ENCODE results near the gene BAIAP2L1. TPM values are rescaled to one million over a fixed set of nuclear protein-coding genes. Genes with fewer than 3 reads are reported as not detected.

Gene BAIAP2L1
- total and polyA plus RNA-seq, 2 experiments from 2014 or later, result 5.9 to 7.4 TPM

- H3K9me3 ChIP-seq (ENCODE audit: low read depth), result no peaks in the 10 kb centered on the region
- H3K4me3 ChIP-seq, result peak overlapping the region; percentile 67
- no peaks in the 10 kb centered on the region for H4K20me1 ChIP-seq (ENCODE audit: insufficient read depth)
- in situ Hi-C loops (cut with MboI), result no loop called here
- H3F3A ChIP-seq (ENCODE audit: insufficient read depth), result peaks cover 17% of the 10 kb centered on the region; the same call in 1 of the 2 replicates
- no peaks in the 10 kb centered on the region for H3K36me3 ChIP-seq (ENCODE audit: low read depth)
- WGBS, 2 experiments (ENCODE audit: low coverage in 1 of 2, low lambda C conversion rate in 2 of 2, missing lambda C conversion rate in 2 of 2), result 2 to 6% methylated on average over 12 to 22 of the region's 22 CpGs
- H3K79me2 ChIP-seq (ENCODE audit: insufficient read depth), result no peaks in the 10 kb centered on the region
- H3K4me2 ChIP-seq (ENCODE audit: unreplicated experiment), result peak overlapping the region; percentile 84
- peak overlapping the region; percentile 1; the same call in 1 of the 2 replicates for H3K27ac ChIP-seq
- DNase-seq, result peak; percentile 37
- peaks cover 5% of the 10 kb centered on the region for H3K4me1 ChIP-seq (ENCODE audit: insufficient read depth)
- H2AFZ ChIP-seq, result peak overlapping the region; percentile 77
- TF ChIP-seq EZH2 (IDR thresholded peaks at IDR 0.05; ENCODE audit: insufficient read depth, poor library complexity, severe bottlenecking) (no peak), EZH2phosphoT487 (IDR thresholded peaks at IDR 0.05; ENCODE audit: insufficient read depth, low read depth) (no peak)
- 0 out of 2 replicates have a peak, but pooled peaks cover 6% of the 10 kb centered on the region for H3K27me3 ChIP-seq (replicated peaks; ENCODE audit: insufficient read depth)
- peak overlapping the region; percentile 45 for H3K9ac ChIP-seq
- no peaks in the 10 kb centered on the region for H3K9me2 ChIP-seq (ENCODE audit: insufficient read depth)
Observed at GRCh38 chr7:98399890-98400541, 874 bp downstream of the BAIAP2L1 start.

DNA sequence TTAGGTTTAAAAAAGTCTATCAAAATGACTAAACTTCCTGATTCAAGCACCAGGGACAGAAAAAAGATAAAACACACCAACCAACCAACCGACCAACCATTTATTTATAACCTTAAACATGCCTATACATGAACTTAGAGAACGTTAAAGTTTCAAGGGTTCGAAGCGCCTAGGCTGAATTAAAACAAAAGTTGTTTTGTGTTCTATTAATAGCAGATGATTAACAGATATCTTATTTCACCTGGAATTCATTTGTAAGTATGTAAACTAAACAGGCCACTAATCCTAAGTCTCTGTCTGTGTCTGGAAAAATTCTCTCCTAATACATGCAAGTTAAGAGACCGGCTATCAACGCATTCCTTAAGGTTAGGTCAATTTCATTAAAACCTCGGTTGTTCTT is 1.4 kb downstream of the BAIAP2L1 start:
- peaks cover 22% of the 10 kb centered on the region for H3F3A ChIP-seq (ENCODE audit: insufficient read depth)
- H3K27ac ChIP-seq, result peak overlapping the region; percentile 1; the same call in 1 of the 2 replicates
- H3K36me3 ChIP-seq (ENCODE audit: low read depth), result no peaks in the 10 kb centered on the region
- peak overlapping the region; percentile 65 for H3K4me3 ChIP-seq
- WGBS, 2 experiments (ENCODE audit: low coverage in 1 of 2, low lambda C conversion rate in 2 of 2, missing lambda C conversion rate in 2 of 2), result 16 to 17% methylated on average over 7 of the region's 7 CpGs
- no peak for TF ChIP-seq EZH2 (IDR thresholded peaks at IDR 0.05; ENCODE audit: insufficient read depth, poor library complexity, severe bottlenecking)
- no peak for TF ChIP-seq EZH2phosphoT487 (IDR thresholded peaks at IDR 0.05; ENCODE audit: insufficient read depth, low read depth)
- peaks cover 5% of the 10 kb centered on the region for H3K4me1 ChIP-seq (ENCODE audit: insufficient read depth)
- in situ Hi-C loops (cut with MboI), result no loop called here
- no peaks in the 10 kb centered on the region for H3K9me2 ChIP-seq (ENCODE audit: insufficient read depth)
- no peaks in the 10 kb centered on the region for H4K20me1 ChIP-seq (ENCODE audit: insufficient read depth)
- H3K4me2 ChIP-seq (ENCODE audit: unreplicated experiment), result peak overlapping the region; percentile 84
- no peaks in the 10 kb centered on the region for H3K9me3 ChIP-seq (ENCODE audit: low read depth)
- H3K79me2 ChIP-seq (ENCODE audit: insufficient read depth), result no peaks in the 10 kb centered on the region
- peak overlapping the region; percentile 54 for H2AFZ ChIP-seq
- H3K27me3 ChIP-seq (replicated peaks; ENCODE audit: insufficient read depth), result 0 out of 2 replicates have a peak, but pooled peaks cover 6% of the 10 kb centered on the region
- peak; percentile 53 for DNase-seq
- H3K9ac ChIP-seq, result peak overlapping the region; percentile 45

- Histone ChIP-seq H3K9me2 (ENCODE audit: insufficient read depth) (no peaks in the 10 kb centered on the region), H3K4me1 (ENCODE audit: insufficient read depth) (peaks cover 5% of the 10 kb centered on the region), H3K4me3 (peak overlapping the region; percentile 65; the same call in 1 of the 2 replicates), H2AFZ (no peak overlapping the region; the same call in 1 of the 2 replicates), H3K4me2 (ENCODE audit: unreplicated experiment) (peak overlapping the region; percentile 84), H3F3A (ENCODE audit: insufficient read depth) (peaks cover 22% of the 10 kb centered on the region), H3K9ac (no peak overlapping the region), H4K20me1 (ENCODE audit: insufficient read depth) (no peaks in the 10 kb centered on the region), H3K27me3 (replicated peaks; ENCODE audit: insufficient read depth) (0 out of 2 replicates have a peak, but pooled peaks cover 6% of the 10 kb centered on the region), H3K36me3 (ENCODE audit: low read depth) (no peaks in the 10 kb centered on the region), H3K9me3 (ENCODE audit: low read depth) (no peaks in the 10 kb centered on the region), H3K79me2 (ENCODE audit: insufficient read depth) (no peaks in the 10 kb centered on the region), H3K27ac (0 out of 2 replicates have a peak overlapping the region, but pooled peaks have one; percentile 1)
- no peak for TF ChIP-seq EZH2 (IDR thresholded peaks at IDR 0.05; ENCODE audit: insufficient read depth, poor library complexity, severe bottlenecking)
- no peak for TF ChIP-seq EZH2phosphoT487 (IDR thresholded peaks at IDR 0.05; ENCODE audit: insufficient read depth, low read depth)
- in situ Hi-C loops (cut with MboI), result no loop called here
- DNase-seq, result peak; percentile 18
- 38 to 40% methylated on average over 19 to 20 of the region's 20 CpGs for WGBS, 2 experiments (ENCODE audit: low coverage in 1 of 2, low lambda C conversion rate in 2 of 2, missing lambda C conversion rate in 2 of 2)
Observed at GRCh38 chr7:98398567-98399372, 2.1 kb downstream of the BAIAP2L1 start.

GRCh38 chr7:98396768-98397167 is 4.1 kb downstream of the BAIAP2L1 start:
- H3K27me3 ChIP-seq (replicated peaks; ENCODE audit: insufficient read depth), result no peaks in the 10 kb centered on the region
- no peak overlapping the region for H3K4me2 ChIP-seq (ENCODE audit: unreplicated experiment)
- no peak overlapping the region for H3K27ac ChIP-seq
- no peak for DNase-seq
- H3K9me2 ChIP-seq (ENCODE audit: insufficient read depth), result no peaks in the 10 kb centered on the region
- no peak overlapping the region for H3K9ac ChIP-seq
- H3K79me2 ChIP-seq (ENCODE audit: insufficient read depth), result no peaks in the 10 kb centered on the region
- no peaks in the 10 kb centered on the region for H3K36me3 ChIP-seq (ENCODE audit: low read depth)
- 91 to 94% methylated on average over 2 of the region's 2 CpGs for WGBS, 2 experiments (ENCODE audit: low coverage in 1 of 2, low lambda C conversion rate in 2 of 2, missing lambda C conversion rate in 2 of 2)
- peaks cover 5% of the 10 kb centered on the region for H3K4me1 ChIP-seq (ENCODE audit: insufficient read depth)
- no peaks in the 10 kb centered on the region for H3K9me3 ChIP-seq (ENCODE audit: low read depth)
- in situ Hi-C loops (cut with MboI), result no loop called here
- TF ChIP-seq EZH2phosphoT487 (IDR thresholded peaks at IDR 0.05; ENCODE audit: insufficient read depth, low read depth), result no peak
- TF ChIP-seq EZH2 (IDR thresholded peaks at IDR 0.05; ENCODE audit: insufficient read depth, poor library complexity, severe bottlenecking), result no peak
- H3K4me3 ChIP-seq, result no peak overlapping the region
- no peak overlapping the region for H2AFZ ChIP-seq
- H4K20me1 ChIP-seq (ENCODE audit: insufficient read depth), result no peaks in the 10 kb centered on the region
- peaks cover 22% of the 10 kb centered on the region for H3F3A ChIP-seq (ENCODE audit: insufficient read depth)

All from GM23248 (cell line).